C4-2B (cell line): ENCODE data around the gene SPATA21.

Experiments
- CTCF ChIP-seq: fragments of 450-650 bp; conservative IDR thresholded peaks from 2 replicates; pipeline ENCODE4 v1.5.1; 2017; ENCODE audit warnings: mild to moderate bottlenecking
- ZFX ChIP-seq: fragments of 450-650 bp; IDR thresholded peaks from 2 replicates; pipeline ENCODE4 v1.6.1; 2017

DNA sequence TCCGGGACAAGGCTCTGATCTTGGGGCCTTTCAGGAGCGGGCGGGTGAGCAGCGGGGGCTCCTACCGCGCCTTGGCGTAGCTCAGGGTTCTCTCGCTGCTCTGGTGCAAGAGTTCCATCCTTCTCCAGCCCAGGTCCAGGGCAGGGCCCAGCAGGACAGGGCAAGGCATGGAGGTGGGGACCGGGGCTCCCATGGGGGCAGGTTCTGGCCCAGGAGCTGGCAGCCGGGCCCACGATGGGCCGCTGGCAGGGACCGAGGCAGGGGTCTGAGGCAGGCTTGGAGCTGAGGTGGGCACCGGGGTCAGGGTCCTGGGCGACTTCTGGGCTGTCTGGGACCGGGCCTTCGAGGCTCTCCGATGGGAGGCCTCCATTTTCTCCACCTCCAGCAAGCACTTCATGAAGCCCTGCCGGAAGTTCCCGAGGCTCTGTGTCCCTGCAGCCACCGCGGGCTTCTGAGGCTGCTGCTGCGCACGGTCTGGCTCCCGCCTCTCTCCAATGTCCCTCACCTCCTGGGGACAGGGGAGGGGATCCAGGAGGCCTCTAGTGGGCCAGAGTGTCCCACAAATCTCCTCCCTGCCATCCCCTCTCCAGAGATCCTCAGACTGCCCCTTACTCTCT lies 27.6 kb downstream of the SPATA21 start:
- TF ChIP-seq CTCF (no peak), ZFX (no peak)
